HG03354 (cell line): Measurements from ENCODE around the gene ADAM19.

Source experiments
- ATAC-seq: cut with Tn5 transposase; IDR thresholded peaks from one replicate; pipeline ENCODE4 v1.9.1; 2021; ENCODE audit warnings: mild to moderate bottlenecking; ENCODE audit not compliant: unreplicated experiment, poor library complexity, severe bottlenecking

ADAM19 gene

DNA sequence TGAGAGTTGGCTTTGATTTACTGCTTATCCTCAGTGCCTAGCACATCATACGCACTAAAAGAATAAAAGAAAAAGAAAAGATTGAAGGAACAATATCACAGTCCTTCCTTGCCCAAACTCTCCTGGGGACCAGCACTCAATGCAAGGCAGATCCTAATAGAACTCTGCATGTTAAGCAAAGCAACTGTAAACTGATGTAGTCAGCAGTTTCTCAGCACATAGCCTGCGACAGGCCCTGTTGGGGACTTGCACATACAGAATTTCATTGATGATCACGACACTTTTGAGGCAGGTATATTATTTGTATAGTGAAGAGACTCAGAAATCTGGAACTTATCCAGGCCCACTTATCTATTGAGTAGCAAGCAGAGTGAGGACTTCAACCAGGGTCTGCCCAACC is 100.1 kb downstream of the ADAM19 start:
- no peak for ATAC-seq

DNA sequence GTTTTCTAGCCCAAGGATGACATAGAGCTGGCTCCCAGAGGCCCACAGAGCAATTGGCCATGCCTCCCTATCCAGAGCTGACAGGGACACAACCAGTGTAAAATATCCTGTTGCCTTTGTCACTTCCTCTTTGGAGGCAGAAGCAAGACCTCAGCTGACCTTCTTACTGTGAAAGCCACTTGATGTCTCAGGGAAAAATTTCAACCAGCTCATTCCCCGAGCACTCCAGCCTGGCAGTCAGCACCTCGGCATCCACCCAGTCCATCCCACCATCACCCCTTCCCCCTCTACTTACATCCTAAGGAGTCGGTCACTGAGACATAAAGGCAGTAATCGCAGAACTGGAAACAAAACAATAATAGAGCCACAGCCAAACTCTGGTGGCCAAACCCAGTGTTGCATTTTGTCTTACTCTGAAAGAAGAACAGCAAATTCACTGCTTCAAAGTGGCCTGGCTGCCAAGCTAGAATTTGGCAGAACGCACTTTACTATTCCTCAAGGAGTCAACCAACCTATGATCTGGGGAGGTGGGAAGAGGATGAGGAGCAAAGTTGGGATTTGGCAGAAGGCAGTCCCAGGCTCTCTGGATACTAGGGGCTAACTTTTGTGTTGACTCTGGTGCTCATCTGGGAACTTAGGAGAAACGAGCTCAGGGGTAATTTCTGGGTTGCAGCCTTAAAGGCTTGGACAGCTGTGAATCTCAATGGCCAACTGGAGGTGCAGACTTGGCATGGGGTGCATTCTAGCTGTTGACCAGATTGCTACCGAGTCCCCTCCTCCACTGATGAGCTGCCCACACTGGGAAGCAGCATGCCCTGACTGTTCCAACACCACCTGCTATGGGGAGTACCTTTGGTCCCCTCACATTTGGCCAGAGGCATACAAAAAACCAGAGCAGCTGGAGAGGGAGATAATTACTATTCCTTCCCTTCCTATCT is 101.9 kb downstream of the ADAM19 start:
- no peak for ATAC-seq

DNA sequence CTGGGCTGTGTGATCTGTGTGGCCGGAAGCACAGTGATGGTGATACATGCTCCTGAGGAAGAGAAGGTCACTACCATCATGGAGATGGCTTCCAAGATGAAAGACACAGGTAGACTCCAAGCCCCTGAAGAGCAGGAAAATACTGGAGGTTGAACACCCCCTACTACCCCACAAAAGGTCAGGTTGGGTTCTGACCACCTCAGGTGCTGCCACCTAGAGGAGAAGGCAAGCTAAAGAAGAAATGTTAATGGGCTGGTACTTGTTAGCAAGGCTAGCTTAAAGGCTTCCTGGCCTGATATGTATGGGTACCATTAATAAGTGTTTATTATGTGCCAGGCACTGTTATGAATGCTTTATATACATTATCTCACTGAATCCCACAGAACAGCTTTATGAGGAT is 103.9 kb downstream of the ADAM19 start:
- peak; percentile 66 for ATAC-seq

DNA sequence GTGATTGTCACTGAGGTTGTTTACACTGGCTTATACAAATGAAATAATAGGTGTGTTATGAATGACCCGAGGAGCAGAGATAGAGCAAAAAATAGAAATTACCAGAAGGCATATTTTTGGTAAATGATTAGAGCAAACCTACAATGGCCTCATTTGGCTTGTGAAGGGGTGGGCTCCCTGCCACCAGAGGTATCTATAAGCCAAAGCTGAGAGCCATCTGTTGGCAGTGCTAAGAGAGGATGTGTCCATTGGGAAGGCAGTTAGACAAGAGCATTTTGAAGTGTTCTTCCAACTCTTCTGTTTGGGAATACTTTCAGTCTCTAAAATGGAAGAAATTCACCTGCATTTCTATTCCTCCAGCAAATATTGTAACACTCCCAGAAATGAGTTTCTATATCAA is 104.9 kb downstream of the ADAM19 start:
- ATAC-seq, result no peak

DNA sequence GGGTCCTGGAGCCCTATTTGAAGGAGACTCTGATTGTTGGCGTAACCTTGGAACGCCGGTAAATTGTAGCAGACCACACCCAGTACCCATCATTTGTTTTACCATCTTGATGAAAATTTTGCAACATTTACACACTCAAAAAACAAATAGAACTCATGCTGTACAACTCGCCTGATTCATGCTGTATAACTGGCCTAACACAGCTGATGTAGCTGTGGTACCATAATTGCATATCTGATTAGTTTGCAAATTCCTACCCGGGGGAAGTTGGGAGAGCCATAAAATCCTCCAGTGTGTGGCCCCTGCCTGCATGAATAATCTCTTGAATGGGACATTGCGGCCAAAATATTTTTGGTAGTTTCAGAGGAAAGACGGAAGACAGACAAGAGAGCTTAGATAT is 105.9 kb downstream of the ADAM19 start:
- ATAC-seq, result no peak

DNA sequence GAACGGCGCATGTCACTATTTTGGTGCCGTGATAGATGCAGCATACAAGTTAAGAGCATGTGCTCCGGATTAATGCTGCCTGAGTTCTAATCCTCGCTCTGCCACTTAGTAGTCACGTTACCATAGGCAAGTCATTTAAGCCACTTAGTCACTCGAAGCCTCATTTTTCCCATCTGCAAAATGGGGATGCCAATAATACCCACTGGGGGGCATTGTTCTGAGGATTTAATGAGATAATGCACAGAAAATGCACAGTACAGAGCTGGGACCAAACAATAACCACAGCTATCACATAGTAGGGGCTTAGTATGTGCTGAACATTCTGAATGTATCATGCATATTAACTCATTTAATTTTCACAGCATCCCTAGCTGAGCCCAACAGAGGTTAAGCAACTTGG is 106.5 kb downstream of the ADAM19 start:
- no peak for ATAC-seq

DNA sequence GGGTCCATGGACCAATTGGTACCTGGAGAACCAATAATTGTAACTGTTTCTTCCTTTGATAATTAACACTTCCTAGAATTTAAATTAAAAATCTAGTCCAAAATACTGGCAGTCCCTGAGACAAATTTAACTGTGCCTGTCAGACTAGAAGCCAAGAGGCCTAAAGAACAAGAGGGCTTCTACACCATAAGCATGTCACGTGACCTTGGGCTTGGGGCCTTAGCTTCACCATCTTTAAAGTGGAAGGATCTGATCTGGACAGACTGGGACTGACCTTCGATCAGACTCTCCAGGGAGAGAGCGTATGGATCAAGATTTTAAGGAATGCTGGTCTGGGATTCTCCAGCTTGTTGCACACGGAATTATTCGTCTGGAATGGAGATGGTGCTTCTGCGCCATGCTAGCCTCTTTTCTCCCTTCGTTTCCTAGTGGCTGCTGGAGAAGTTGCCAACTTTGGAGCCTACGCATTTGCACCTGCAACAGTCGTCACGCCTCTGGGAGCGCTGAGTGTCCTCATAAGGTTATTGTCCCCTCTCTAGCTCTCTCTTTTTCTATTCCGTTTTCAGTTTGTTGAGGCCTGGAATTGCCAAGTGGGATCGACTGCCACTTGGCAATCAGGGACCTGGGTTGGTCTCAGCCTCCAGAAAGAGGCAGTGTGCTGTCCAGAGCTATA is 107.1 kb downstream of the ADAM19 start:
- ATAC-seq, result no peak

DNA sequence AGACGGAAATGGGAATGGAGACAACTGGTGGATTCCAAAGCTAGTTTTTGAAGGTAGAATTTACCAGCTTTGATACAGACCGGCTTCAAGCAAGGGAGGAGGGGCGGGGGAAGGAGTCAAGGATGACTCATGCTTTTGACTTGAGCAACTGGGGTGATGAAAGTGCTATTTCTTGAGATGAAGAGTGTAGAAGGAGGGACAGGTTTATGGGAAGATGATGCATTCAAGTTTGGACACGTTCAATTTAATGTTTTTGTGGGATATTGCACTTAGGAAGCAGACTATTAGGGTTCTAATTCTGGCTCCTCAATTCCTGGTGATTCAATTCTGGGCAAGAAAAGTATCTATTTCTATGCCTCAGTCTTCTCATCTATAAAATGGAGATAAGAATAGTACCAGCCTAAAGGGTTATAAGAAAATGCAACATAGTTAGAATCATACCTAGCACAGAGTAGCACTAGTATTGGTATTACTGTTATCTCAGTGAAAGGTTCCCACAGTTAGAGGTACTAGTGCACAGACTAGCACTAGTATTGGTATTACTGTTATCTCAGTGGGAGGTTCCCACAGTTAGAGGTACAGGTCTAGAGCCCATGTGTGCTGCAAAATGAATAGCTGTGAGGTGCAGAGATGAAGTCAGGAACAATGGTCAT is 110.9 kb downstream of the ADAM19 start:
- peak; percentile 88 for ATAC-seq

DNA sequence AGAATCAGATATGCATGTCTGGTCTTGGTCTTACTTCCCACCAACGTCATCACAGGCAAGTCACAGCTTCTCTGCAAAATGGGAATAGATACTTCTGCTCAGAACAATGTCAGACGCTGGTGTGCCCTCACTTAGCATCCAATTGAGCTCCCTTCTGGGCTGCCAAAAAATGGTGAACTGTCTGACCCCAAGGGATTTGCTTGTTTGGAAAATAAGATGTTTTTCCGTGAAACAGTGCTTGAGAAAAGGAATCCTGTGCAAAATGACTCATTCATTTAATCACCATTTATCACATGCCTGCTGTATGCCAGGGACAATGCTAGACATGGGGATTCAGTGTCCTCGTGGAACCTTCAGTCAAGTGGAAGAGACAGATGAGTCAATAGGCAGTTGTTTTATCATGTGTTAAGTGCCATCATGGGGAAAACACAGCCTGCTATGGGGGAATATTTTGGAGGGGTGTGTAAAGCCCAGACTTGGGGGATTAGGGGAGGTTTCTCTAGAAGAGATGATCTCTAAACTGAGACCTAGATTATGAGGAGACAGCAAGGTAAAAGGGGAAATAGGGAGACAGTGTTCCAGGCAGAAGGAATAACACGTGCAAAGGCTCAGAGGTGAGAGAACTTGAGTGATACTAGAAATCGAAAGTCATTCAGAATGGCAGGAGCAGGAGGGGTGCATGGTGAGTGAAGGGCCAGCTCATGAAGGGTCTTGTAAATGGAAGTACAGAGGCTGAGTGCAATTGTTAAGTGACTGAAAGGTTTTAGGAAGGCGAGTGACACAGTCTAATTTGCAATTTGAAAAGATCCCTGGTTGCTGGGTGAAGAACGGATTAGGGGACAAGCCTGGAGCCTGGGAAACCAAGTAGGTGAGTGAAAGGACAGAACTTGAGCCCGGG is 111.7 kb downstream of the ADAM19 start:
- no peak for ATAC-seq

DNA sequence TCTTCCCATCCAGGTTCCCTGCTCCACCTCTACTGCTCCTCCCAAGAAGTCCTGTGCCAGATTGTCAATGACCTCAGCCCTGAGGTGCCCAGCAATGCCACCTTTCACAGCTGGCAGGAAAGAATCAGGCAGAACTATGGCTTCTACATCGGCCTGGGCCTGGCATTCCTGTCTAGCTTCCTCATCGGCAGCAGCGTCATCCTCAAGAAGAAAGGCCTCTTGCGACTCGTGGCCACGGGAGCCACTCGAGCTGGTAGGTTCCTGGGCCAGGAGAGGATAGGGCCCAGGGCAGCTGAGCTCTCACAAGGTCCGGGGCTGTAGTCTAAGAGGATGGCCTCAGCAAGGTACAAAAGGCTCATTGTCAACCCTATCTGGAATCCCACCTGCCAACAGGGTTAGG is 112.5 kb downstream of the ADAM19 start:
- ATAC-seq, result no peak

DNA sequence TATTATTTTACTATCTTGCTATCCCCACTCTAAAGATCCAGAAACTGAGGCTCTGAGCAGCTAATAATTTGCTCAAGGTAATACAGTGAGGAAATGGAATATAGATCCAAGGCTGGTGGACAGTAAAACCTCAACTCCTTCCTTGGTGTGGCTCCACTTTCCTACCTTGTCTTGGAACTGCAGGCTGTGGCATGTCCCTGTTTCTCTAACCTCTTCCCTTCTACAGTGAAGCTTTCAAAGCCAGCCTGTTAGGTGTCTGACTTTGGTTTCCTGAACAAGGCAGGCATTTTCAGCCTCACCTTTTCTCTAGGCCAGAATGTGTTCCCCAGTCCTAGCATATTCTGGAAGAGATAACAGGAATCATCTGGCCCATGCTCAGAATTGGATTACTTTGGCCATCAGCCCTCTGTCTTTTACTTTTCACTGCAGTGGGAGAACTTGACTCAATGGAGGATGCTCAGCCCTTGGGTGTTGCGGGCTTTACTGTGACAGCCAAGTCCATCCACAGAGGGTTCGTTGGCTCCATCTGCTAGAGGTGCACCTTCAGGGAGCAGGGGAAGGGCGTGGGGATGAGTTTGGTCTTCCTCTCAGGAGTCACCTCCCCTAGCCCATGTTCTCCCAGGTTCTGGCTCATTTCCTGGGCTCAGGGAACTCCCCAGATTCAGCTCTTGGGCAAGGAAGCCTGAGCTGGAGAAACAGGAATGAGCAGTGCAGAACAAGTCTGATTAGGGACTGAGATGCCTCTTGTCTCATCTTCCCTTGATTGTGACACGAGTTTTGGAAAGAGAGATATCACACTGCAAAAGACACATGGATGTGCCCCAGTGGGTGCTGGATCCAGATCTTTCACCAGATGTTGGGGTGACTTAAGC is 114.4 kb downstream of the ADAM19 start:
- no peak for ATAC-seq

DNA sequence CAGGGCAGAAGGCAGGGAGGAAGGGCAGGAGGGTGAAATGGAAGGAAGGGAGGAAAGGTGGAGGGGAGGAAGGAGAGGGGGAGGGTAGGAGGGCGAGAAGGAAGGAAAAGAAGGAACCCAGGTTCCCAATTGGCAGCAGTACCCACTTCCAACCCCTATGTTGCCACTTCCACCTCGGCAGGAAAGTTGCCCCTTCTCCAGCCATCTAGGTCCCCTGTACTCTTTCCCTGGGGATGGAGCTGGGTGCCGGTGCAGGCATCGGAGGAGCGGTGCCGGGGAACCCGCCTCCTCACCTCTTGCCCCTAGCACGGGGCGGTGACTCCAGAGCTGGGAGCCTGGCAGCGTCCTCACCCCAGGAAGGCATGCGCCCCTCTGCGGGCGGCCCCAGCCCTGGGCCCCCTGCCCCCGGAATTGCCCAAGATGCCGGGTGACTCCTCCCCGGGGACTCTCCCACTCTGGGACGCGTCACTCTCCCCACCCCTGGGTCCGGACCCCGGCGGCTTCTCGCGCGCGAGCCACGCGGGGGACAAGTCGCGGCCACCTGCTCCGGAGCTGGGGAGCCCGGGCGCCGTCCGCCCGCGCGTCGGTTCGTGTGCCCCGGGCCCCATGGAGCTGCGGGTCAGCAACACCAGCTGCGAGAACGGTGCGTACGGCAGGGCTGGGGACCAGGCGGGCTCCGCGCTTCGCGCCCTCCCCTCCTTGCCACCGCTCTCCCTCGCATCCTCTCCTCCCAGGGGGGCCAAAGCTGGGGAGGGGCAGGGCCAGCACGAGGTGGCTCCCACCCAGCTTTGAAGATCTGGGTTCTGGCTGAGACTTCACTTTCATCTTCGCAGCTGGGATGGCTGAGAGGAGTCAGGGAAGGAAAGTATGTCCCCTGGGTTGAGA is 115.6 kb downstream of the ADAM19 start, which contains the start of gene NIPAL4:
TSS of gene NIPAL4 (plus strand) at position 499 of the 885 bp plus-strand sequence. CDS start at position 607, 108 bp downstream.
- ATAC-seq, result no peak

DNA sequence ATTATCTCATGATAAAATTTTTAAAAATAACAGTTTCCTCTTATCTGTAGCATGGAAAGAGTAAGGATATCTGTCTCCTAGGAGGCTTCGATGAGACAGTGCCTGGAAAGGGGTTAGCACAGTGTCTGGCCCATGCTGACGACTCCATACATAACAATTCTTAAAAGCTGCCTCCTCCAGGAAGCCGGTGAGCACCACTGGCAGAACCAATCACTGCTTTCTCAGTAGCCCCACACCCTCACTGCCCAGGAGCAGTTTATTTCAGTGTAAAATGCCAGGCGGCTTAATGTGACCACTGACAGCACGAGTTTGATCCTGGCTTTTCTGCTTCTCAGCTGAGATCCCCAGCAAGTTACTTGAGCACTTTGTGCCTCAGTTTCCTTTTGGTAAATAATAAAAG is 116.7 kb downstream of the ADAM19 start:
- no peak for ATAC-seq

DNA sequence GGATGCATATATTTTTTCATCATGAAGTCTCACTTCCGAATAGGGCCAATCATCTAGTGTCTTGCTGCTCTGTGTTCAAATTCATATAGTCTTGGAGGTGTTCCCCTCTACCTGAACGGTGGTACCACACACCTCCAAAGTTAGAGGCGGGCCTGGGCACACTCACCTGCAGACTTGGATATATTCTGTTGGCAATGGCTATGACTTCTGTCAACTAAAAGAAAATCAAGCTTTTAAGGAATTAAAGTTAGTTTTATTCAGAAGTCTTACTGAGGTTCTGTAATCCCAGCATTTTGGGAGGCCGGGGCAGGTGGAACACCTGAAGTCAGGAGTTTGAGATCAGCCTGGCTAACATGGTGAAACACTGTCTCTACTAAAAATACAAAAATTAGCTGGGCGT is 118.2 kb downstream of the ADAM19 start:
- no peak for ATAC-seq

DNA sequence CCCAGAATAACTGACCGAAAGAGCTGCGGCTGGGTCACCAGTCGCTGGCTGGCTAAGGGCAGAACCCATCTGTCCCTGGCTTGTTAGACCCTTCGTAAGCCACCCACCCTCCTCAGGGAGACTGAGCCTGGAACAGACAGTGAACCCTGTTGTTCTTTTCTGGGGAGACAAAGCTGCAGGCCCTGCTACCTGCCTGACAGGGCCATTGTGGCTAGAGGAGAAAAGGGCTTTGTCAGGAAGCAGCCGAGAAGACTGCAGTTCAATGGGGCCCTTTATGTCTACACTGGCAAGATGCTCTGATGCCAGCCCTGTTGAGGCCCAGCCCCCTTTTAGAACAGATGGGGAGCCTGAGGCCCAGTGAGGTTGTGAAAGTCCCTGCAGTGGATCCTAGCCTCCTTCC is 119.3 kb downstream of the ADAM19 start:
- ATAC-seq, result no peak

DNA sequence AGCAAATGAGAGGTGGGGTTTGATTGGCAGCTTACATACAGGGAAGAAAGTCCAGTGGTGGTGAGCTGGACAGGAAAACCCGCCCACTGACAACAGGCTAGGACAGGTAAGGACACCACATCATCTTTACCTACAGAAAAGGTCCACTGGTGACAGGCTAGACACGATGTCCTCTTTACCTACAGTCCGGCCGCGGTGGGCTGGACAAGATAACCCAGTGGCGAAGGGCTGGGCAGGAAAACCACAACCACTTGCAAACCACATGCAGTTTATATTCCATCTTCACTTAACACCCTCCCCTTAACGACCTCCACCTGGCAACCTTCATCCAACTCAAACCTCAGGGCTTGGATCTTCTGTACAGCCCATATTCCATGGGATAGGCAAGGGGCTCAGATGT is 120.5 kb downstream of the ADAM19 start:
- ATAC-seq, result no peak

DNA sequence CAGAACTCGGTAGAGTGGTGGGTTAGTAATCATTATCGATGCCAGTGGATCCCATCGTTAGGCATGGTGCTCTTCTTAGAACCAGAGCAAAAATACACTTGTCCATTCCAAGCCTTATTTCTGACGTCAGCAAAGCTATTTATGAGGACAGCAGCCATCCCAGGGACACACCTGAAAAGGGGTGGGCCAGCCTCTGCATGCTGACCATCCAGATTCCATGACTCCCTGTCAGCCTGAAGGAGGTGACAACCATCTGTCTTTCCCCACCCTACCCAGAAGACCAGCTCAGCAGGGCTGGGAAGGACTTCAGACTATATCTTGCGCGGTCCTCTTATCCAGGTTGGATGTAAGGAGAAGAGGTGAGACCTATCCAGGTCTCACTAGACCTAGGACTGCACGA is 121.3 kb downstream of the ADAM19 start:
- ATAC-seq, result no peak

DNA sequence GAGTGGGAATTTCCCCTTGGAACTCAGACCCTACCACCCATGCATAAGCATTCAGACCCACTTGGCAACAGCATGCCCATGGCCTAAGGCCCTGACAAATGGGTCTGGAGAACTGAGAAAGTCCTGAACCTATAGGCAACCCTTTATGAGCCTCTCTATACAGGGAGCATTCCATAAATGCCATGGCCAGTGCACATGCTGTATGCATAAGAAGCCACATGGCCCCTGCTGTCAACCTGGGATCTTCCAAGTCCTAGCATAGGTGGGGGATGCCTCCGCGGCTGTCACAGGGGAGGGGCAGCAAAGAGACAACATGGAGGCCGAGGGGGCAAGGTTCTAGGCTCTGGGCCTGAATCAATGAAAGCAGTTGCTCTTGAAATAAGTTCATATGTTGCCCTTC is 123.8 kb downstream of the ADAM19 start:
- no peak for ATAC-seq
